HG02938 (cell line): Measurements from ENCODE around the gene CHST10.
"Not testable (repeated sequence)": the region's sequence is repeated elsewhere in the genome, so short reads cannot be mapped to it uniquely, and the experiment has no call there.

Source experiments
- ATAC-seq: cut with Tn5 transposase; IDR thresholded peaks from one replicate; pipeline ENCODE4 v1.9.1; 2021; ENCODE audit warnings: mild to moderate bottlenecking, moderate library complexity; ENCODE audit not compliant: unreplicated experiment

CHST10 gene

GRCh38 chr2:100342466-100342865, 75.0 kb downstream of the CHST10 start:
- ATAC-seq, result not testable (repeated sequence)
